ENCODE data around the gene NUDT16L1.

GRCh38 chr16:4689864-4690704 is 3.3 kb upstream of the NUDT16L1 start:
- no peak for TF ChIP-seq EZH2 (IDR thresholded peaks at IDR 0.05)
- no peak for TF ChIP-seq POLR2AphosphoS5 (IDR thresholded peaks at IDR 0.05; ENCODE audit: borderline replicate concordance, low read depth, low read length)
